Right lung (tissue), 5 donors: ENCODE measurements around the gene CES3. TPM values are rescaled to one million over a fixed set of nuclear protein-coding genes. Genes with fewer than 3 reads are reported as not detected.
"Not testable (repeated sequence)": the region's sequence is repeated elsewhere in the genome, so short reads cannot be mapped to it uniquely, and the experiment has no call there.

ENCODE experiments used
- DNase-seq, 2 donors: peaks; one replicate each; pipeline ENCODE4 v3.0.0-alpha.2; 2013
- polyA plus RNA-seq, 5 donors: library from polyadenylated mRNA; unstranded; fragments of 120-200 nt; gene quantifications; one replicate each; pipeline versions ENCODE4 v1.2.1 to v1.2.3, GENCODE V29; 2013; ENCODE audit warnings: inconsistent platforms in 1 of 5, low replicate concordance in 1 of 5; ENCODE audit not compliant: insufficient read length in 5 of 5, insufficient read depth in 1 of 5

Gene CES3
- polyA plus RNA-seq, 5 donors = 4.0 to 5.6 (median 4.2) TPM

DNA sequence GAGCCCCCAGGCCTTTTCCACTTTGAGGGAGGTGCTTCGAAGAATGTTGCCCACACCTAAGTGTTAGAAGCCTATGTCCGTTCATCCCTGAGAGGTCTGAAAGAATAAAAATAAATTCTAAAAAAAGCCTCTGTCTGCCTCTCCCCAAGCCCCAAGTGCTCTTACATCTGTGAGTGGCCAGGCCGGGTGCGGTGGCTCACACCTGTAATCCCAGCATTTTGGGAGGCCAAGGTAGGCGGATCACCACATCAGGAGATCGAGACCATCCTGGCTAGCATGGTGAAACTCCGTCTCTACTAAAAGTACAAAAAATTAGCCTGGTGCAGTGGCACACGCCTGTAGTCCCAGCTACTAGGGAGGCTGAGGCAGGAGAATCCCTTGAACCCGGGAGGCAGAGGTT is 16.1 kb upstream of the CES3 start:
- not testable (repeated sequence) for DNase-seq

DNA sequence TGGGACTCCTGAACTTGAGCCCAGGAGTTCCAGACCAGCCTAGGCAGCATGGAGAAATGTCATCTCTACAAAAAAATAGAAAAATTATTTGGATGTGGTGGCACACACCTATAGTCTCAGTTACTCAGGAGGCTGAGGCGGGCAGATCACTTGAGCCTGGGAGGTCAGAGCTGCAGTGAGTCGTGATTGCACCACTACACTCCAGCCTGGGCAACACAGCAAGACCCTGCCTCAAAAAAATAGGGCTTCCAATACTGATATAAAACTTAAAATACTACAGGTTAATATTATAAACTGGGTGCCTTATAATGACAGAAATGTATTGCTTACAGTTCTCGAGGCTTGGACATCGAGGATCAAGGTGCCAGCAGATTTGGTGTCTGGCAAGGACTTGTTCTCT is 15.1 kb upstream of the CES3 start:
- DNase-seq = no peak

GRCh38 chr16:66946541-66946940 is 14.5 kb upstream of the CES3 start:
- no peak for DNase-seq

DNA sequence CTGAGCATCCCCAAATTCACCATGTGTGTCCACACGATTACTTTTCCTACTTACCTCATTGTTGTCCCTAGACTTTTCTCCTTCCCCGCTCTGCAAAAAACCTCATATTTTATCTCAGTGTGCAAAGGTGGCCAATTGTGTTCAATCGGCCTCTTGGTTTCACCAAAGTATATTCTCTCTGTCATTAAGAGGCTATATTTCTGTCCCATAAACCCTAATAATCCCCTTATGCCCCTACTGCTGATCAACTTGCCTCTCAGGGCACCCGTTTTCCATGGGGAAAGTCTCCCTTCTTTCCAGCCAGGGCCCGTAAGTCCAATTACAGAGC is 14.1 kb upstream of the CES3 start:
- DNase-seq = no peak

- DNase-seq = peak; percentile 61 to 74
These were observed 13.6 kb upstream of the CES3 start for GRCh38 chr16:66947302-66948065.

GRCh38 chr16:66948134-66948836 is 12.8 kb upstream of the CES3 start:
- no peak for DNase-seq

- DNase-seq = no peak
These were observed 12.2 kb upstream of the CES3 start for GRCh38 chr16:66948837-66949225.

DNA sequence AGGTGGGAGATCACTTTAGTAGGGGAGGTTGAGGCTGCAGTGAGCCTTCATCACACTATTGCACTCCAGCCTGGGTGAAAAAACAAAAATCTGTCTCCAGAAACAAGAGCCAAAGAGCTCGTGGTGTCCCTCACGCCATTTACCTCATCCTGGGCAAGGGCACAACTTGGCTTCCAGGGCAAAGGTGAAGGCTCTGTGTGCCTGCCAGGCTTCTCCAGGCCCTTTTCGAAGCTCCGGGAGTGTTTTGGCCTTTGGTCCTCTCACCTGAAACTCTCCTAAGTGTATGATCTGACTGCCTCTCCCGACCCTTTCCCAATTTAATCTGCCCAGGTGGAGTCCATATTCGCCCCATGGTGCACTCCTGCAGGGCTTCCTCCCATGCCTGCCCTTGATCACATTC is 11.6 kb upstream of the CES3 start:
- no peak for DNase-seq

GRCh38 chr16:66950437-66950836 is 10.6 kb upstream of the CES3 start:
- DNase-seq = no peak

DNA sequence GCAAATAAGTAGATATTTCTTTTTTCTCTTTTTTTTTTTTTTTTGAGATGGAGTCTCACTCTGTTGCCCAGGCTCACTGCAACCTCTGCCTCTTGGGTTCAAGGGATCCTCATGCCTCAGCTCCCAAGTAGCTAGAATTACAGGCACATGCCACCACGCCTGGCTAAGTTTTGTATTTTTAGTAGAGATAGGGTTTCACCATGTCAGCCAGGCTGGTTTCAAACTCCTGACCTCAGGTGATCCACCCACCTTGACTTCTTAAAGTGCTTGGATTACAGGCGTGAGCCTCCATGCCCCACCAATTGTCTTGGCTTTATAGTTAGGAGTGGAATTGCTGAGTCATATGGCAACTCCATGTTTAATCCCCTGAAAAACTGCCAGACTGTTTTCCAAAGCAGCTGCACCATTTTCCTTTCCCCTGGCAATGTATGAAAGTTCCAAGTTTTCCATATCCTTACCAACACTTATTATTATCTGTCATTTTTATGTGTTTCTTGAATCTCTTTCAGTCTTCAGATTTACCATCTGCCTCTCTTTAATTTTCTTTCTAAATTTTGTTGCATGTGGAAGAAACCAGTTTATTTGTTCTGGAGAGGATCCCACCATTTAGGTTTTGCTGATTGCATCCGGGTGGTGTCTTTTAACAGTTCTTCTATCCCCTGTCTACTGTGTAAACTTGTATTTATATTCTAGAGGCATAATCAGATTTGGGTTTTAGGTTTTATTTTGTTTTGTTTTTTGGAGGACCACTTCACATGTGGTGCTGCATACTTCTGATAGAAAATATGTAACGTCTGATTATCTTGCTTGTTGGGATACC is 9.9 kb upstream of the CES3 start:
- no peak for DNase-seq

GRCh38 chr16:66952430-66953110 is 8.5 kb upstream of the CES3 start:
- no peak for DNase-seq

DNA sequence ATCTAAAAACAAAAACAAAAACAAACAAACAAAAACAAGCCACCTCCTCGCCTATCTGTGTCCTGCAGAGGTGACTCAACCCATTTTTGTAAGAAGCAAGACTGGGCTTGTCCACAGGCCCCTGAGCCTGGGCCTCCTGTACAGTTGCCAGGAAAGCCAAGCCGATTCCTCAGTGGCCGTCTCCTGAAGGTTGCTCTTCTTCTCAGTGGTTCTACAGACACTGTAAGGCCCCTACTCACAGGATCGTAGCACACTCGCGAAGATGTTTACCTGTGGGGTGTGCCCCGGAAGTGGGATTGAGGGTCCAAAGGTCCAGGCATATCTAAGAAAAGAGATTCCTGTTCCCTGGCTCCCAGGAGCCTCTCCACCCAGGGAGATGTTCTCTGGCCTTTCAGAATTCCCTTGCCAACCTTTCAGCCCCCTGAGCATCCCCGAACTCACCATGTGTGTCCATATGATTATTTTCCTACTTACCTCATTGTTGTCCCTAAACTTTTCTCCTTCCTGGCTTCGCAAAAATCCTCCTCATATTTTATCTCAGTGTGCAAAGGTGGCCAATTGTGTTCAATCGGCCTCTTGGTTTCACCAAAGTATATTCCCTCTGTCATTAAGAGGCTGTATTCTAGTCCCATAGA is 7.5 kb upstream of the CES3 start:
- DNase-seq = no peak

DNA sequence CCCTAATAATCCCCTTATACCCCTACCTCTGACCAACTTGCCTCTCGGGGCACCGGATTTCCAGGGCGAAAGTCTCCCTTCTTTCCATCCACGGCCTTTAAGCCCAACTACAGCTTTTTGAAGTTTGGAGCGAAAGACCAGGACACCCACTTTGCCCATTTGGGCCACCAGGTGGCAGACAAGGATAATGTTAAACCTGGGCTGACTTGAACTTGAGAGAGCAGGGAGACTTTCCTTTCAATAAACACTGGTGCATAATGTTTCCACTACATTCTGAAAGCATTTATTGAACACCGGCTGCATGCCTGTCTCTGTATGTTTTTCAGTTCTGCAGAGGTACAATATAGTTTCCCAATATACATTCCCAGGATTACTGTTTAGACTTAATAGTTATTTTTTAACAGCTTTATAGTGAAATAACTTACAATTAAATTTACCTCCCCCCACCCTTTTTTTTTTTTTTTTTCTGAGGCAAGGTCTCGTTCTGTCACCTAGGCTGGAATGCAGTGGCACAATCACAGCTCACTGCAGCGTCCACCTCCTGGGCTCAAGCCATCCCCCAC is 6.9 kb upstream of the CES3 start:
- DNase-seq = peak; percentile 54 to 56

DNA sequence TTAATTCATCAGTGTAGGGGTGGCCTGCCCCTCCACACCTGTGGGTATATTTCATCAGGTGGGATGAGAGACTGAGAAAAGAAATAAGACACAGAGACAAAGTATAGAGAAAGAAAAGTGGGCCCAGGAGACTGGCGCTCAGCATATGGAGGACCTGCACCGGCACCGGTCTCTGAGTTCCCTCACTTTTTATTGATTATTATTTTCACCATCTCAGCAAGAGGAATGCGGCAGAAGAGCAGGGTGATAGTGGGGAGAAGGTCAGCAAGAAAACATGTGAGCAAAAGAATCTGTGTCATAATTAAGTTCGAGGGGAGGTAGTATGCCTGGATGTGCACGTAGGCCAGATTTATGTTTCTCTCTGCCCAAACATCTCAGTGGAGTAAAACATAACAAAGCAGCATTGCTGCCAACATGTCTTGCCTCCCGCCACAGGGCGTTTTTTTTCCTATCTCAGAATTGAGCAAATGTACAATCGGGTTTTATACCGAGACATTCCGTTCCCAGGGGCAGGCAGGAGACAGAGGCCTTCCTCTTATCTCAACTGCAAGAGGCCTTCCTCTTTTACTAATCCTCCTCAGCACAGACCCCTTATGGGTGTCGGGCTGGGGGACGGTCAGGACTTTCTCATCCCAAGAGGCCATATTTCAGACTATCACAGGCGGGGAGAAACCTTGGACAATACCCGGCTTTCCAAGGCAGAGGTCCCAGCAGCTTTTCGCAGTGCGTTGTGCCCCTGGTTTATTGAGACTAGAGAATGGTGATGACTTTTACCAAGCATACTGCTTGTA is 5.5 kb upstream of the CES3 start:
- DNase-seq = not testable (repeated sequence)

- not testable (repeated sequence) for DNase-seq
These were observed 5.0 kb upstream of the CES3 start for GRCh38 chr16:66956154-66956457.

GRCh38 chr16:66958857-66959703 is 2.0 kb upstream of the CES3 start:
- no peak for DNase-seq

DNA sequence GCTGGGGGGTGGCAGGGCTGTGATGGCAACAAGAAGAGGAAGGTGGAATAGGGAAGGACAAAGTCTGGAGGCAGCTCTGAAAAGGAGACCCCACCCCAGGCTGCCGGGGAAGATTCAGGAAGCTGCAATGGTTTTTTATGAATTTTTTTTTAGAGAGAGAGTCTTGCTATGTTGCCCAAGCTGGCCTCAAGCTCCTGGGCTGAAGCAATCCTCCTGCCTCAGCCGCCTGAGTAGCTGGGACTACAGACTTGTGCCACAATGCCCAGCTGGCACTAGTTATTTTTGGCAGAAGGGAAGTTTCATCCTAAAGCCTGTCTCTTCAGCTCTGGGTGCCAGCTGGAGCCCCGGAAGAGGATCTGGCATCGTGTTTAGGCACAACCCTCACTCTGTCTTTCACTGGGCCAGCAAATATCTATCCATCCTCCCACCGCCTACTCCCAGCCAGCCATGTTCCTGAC is 1.3 kb upstream of the CES3 start:
- DNase-seq = no peak

DNA sequence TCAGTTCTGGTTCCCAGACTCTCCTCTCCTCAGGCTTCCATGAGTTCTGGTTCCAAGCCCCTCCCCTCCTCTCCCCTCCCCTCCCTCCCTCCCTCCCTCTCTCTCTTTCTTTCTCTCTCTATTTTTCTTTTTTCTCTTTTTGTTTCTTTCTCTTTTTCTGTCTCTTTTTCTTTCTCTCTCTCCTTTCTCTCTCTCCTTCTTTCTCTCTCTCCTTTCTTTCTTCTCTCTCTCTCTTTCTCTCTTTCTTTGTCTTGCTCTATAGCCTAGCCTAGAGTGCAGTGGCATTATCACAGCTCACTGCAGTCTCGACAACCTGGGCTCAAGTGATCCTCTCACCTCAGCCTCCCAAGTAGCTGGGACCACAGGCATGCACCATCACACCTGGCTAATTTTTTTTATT is 796 bp upstream of the CES3 start:
- DNase-seq = no peak

- no peak for DNase-seq
These were observed 848 bp downstream of the CES3 start for GRCh38 chr16:66961914-66962313.

GRCh38 chr16:66964049-66964448 is 3.0 kb downstream of the CES3 start:
- DNase-seq = no peak
